Activated naive CD8-positive, alpha-beta T cell treated with anti-CD3 and anti-CD28 coated beads for 36 hours (primary cell): ENCODE data around the gene NUCKS1. TPM values are rescaled to one million over a fixed set of nuclear protein-coding genes. Genes with fewer than 3 reads are reported as not detected.

Source experiments
- DNase-seq: peaks from one replicate; pipeline ENCODE4 v3.0.0; 2021
- H3K27ac Mint-ChIP-seq: one replicate; pipeline ENCODE4 v1.8.0; 2022; ENCODE audit warnings: mild to moderate bottlenecking, moderate library complexity, mixed read lengths
- H3K27me3 Mint-ChIP-seq: one replicate; pipeline ENCODE4 v1.8.0; 2022; ENCODE audit warnings: mild to moderate bottlenecking, mixed read lengths
- H3K36me3 Mint-ChIP-seq: one replicate; pipeline ENCODE4 v1.8.0; 2021; ENCODE audit warnings: mild to moderate bottlenecking, mixed read lengths
- H3K4me1 Mint-ChIP-seq: one replicate; pipeline ENCODE4 v1.8.0; 2021; ENCODE audit warnings: mixed read lengths
- H3K4me3 Mint-ChIP-seq: one replicate; pipeline ENCODE4 v1.8.0; 2022; ENCODE audit warnings: mild to moderate bottlenecking, moderate library complexity, mixed read lengths
- H3K9me3 Mint-ChIP-seq: one replicate; pipeline ENCODE4 v1.8.0; 2022; ENCODE audit warnings: mixed read lengths
- total RNA-seq, 2 experiments: library from RNA; stranded (reverse); gene quantifications; one replicate each; pipeline ENCODE4 v1.2.3, GENCODE V29; 2021

NUCKS1 gene
- total RNA-seq, 2 experiments from 2014 or later = 174 TPM

- H3K4me3 Mint-ChIP-seq = no peak overlapping the region
- DNase-seq = no peak
- H3K36me3 Mint-ChIP-seq = peaks cover 2% of the 10 kb centered on the region
- peaks cover 4% of the 10 kb centered on the region for H3K27me3 Mint-ChIP-seq
- peaks cover 1% of the 10 kb centered on the region for H3K9me3 Mint-ChIP-seq
- H3K27ac Mint-ChIP-seq = no peak overlapping the region
- peaks cover 10% of the 10 kb centered on the region for H3K4me1 Mint-ChIP-seq
These were observed 4.9 kb upstream of the NUCKS1 start for GRCh38 chr1:205754857-205755256.

- Mint-ChIP-seq H3K27me3 (peaks cover 4% of the 10 kb centered on the region), H3K4me1 (peaks cover 30% of the 10 kb centered on the region), H3K36me3 (peaks cover 26% of the 10 kb centered on the region), H3K4me3 (peak overlapping the region; percentile 88), H3K27ac (peak overlapping the region; percentile 98), H3K9me3 (peaks cover 1% of the 10 kb centered on the region)
- DNase-seq = no peak
These were observed 1.2 kb upstream of the NUCKS1 start for GRCh38 chr1:205751036-205751651.

- H3K9me3 Mint-ChIP-seq = peaks cover 1% of the 10 kb centered on the region
- peaks cover 4% of the 10 kb centered on the region for H3K27me3 Mint-ChIP-seq
- peak overlapping the region; percentile 98 for H3K27ac Mint-ChIP-seq
- peaks cover 28% of the 10 kb centered on the region for H3K36me3 Mint-ChIP-seq
- peaks cover 39% of the 10 kb centered on the region for H3K4me1 Mint-ChIP-seq
- peak; percentile 100 for DNase-seq
- peak overlapping the region; percentile 95 for H3K4me3 Mint-ChIP-seq
These were observed 496 bp downstream of the NUCKS1 start for GRCh38 chr1:205749234-205750137.

GRCh38 chr1:205748403-205749233, 1.4 kb downstream of the NUCKS1 start:
- Mint-ChIP-seq H3K4me1 (peaks cover 46% of the 10 kb centered on the region), H3K9me3 (peaks cover 1% of the 10 kb centered on the region), H3K27me3 (peaks cover 4% of the 10 kb centered on the region), H3K4me3 (peak overlapping the region; percentile 95), H3K27ac (peak overlapping the region; percentile 86), H3K36me3 (peaks cover 33% of the 10 kb centered on the region)
- peak; percentile 28 for DNase-seq

GRCh38 chr1:205746757-205747412, 3.1 kb downstream of the NUCKS1 start:
- H3K9me3 Mint-ChIP-seq = peaks cover 1% of the 10 kb centered on the region
- peaks cover 33% of the 10 kb centered on the region for H3K36me3 Mint-ChIP-seq
- peak overlapping the region; percentile 54 for H3K4me3 Mint-ChIP-seq
- DNase-seq = no peak
- H3K27ac Mint-ChIP-seq = peak overlapping the region; percentile 55
- peaks cover 58% of the 10 kb centered on the region for H3K4me1 Mint-ChIP-seq
- H3K27me3 Mint-ChIP-seq = peaks cover 4% of the 10 kb centered on the region

- Mint-ChIP-seq H3K36me3 (peaks cover 35% of the 10 kb centered on the region), H3K27ac (peak overlapping the region; percentile 60), H3K27me3 (no peaks in the 10 kb centered on the region), H3K9me3 (no peaks in the 10 kb centered on the region), H3K4me1 (peaks cover 53% of the 10 kb centered on the region), H3K4me3 (no peak overlapping the region)
- DNase-seq = no peak
These were observed 5.6 kb downstream of the NUCKS1 start for GRCh38 chr1:205744403-205744802.

GRCh38 chr1:205743977-205744376, 6.0 kb downstream of the NUCKS1 start:
- H3K27me3 Mint-ChIP-seq = no peaks in the 10 kb centered on the region
- peaks cover 37% of the 10 kb centered on the region for H3K36me3 Mint-ChIP-seq
- H3K4me1 Mint-ChIP-seq = peaks cover 56% of the 10 kb centered on the region
- no peaks in the 10 kb centered on the region for H3K9me3 Mint-ChIP-seq
- DNase-seq = no peak
- H3K27ac Mint-ChIP-seq = peak overlapping the region; percentile 60
- no peak overlapping the region for H3K4me3 Mint-ChIP-seq

- no peaks in the 10 kb centered on the region for H3K9me3 Mint-ChIP-seq
- H3K4me3 Mint-ChIP-seq = no peak overlapping the region
These were observed 8.3 kb downstream of the NUCKS1 start for GRCh38 chr1:205741681-205742080.

GRCh38 chr1:205739348-205740160, 10.4 kb downstream of the NUCKS1 start:
- H3K36me3 Mint-ChIP-seq = peaks cover 26% of the 10 kb centered on the region
- H3K27ac Mint-ChIP-seq = no peak overlapping the region
- H3K4me3 Mint-ChIP-seq = no peak overlapping the region
- H3K4me1 Mint-ChIP-seq = peaks cover 44% of the 10 kb centered on the region
- H3K27me3 Mint-ChIP-seq = no peaks in the 10 kb centered on the region
- H3K9me3 Mint-ChIP-seq = no peaks in the 10 kb centered on the region
- no peak for DNase-seq

More at GRCh38 chr1:205741681-205742080, 8.3 kb downstream of the NUCKS1 start:
- Mint-ChIP-seq H3K27ac (peak overlapping the region; percentile 38), H3K36me3 (peaks cover 22% of the 10 kb centered on the region), H3K27me3 (no peaks in the 10 kb centered on the region), H3K4me1 (peaks cover 47% of the 10 kb centered on the region)
- no peak for DNase-seq

- H3K4me3 Mint-ChIP-seq = no peak overlapping the region
- H3K4me1 Mint-ChIP-seq = peaks cover 37% of the 10 kb centered on the region
- no peaks in the 10 kb centered on the region for H3K9me3 Mint-ChIP-seq
- no peak overlapping the region for H3K27ac Mint-ChIP-seq
- DNase-seq = no peak
- no peaks in the 10 kb centered on the region for H3K27me3 Mint-ChIP-seq
- H3K36me3 Mint-ChIP-seq = peaks cover 30% of the 10 kb centered on the region
These were observed 14.8 kb downstream of the NUCKS1 start for GRCh38 chr1:205735218-205735617.

- H3K27me3 Mint-ChIP-seq = no peaks in the 10 kb centered on the region
- no peaks in the 10 kb centered on the region for H3K9me3 Mint-ChIP-seq
- no peak for DNase-seq
- peaks cover 35% of the 10 kb centered on the region for H3K4me1 Mint-ChIP-seq
- no peak overlapping the region for H3K4me3 Mint-ChIP-seq
- peaks cover 26% of the 10 kb centered on the region for H3K36me3 Mint-ChIP-seq
- H3K27ac Mint-ChIP-seq = no peak overlapping the region
These were observed 16.4 kb downstream of the NUCKS1 start for GRCh38 chr1:205733438-205734175.

GRCh38 chr1:205729945-205730610, 19.9 kb downstream of the NUCKS1 start:
- Mint-ChIP-seq H3K9me3 (no peaks in the 10 kb centered on the region), H3K4me3 (no peak overlapping the region), H3K36me3 (peaks cover 21% of the 10 kb centered on the region), H3K4me1 (peaks cover 24% of the 10 kb centered on the region), H3K27me3 (no peaks in the 10 kb centered on the region), H3K27ac (no peak overlapping the region)
- DNase-seq = no peak

- peaks cover 25% of the 10 kb centered on the region for H3K36me3 Mint-ChIP-seq
- H3K27me3 Mint-ChIP-seq = no peaks in the 10 kb centered on the region
- no peaks in the 10 kb centered on the region for H3K9me3 Mint-ChIP-seq
- no peak overlapping the region for H3K27ac Mint-ChIP-seq
- H3K4me1 Mint-ChIP-seq = peaks cover 18% of the 10 kb centered on the region
- DNase-seq = no peak
- H3K4me3 Mint-ChIP-seq = no peak overlapping the region
These were observed 23.3 kb downstream of the NUCKS1 start for GRCh38 chr1:205726619-205727125.
